ENCODE data around the gene FCRL2. TPM values are rescaled to one million over a fixed set of nuclear protein-coding genes. Genes with fewer than 3 reads are reported as not detected.

The FCRL2 gene, protein sequence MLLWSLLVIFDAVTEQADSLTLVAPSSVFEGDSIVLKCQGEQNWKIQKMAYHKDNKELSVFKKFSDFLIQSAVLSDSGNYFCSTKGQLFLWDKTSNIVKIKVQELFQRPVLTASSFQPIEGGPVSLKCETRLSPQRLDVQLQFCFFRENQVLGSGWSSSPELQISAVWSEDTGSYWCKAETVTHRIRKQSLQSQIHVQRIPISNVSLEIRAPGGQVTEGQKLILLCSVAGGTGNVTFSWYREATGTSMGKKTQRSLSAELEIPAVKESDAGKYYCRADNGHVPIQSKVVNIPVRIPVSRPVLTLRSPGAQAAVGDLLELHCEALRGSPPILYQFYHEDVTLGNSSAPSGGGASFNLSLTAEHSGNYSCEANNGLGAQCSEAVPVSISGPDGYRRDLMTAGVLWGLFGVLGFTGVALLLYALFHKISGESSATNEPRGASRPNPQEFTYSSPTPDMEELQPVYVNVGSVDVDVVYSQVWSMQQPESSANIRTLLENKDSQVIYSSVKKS
- total RNA-seq = not detected

DNA sequence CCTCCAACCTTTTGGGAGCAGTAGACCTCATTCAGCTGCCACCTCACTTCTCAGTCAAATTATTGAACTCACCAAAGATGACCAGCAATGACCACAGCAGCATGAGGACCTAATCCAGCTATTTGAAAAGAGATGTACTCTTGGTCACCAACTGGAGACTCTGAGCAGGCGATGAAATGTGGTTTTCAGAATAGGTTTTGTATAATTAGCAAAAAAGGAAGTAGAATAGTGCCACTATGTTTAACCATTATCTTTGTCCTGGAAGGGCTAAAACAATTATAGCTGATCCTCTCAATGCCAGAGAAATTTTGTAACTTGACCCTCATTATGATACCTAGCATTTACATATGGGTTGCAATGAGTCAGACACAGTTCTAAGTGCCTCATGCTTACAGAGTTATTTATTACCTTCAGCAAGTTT, at the start of gene FCRL2:
TSS of gene FCRL2 (minus strand) at position 162 of the 421 bp plus-strand sequence. CDS start at position 103, 59 bp downstream.

DNA sequence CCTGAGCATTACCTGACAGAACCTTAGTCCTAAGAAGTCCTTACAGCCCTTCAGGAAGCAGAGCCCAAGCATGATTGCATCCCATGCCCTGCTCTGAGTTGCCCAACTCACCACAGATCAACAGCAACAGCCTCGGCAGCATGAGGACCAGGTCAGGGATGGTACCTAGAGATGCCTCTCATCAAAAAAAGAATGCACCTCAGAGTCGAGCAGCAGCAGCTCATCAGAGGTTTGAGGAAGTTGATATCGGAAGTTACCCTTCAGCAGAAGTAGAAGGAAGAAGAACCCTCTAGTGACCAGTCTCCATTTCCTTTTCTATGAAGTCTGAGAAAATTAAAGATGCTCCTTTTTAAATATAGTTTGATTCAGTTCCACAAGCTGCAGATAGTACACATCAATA, 43.0 kb upstream of the FCRL2 start, which contains the start of gene FCRL1:
TSS of gene FCRL1 (minus strand) at position 225 of the 400 bp plus-strand sequence. CDS start at position 142, 83 bp downstream.

DNA sequence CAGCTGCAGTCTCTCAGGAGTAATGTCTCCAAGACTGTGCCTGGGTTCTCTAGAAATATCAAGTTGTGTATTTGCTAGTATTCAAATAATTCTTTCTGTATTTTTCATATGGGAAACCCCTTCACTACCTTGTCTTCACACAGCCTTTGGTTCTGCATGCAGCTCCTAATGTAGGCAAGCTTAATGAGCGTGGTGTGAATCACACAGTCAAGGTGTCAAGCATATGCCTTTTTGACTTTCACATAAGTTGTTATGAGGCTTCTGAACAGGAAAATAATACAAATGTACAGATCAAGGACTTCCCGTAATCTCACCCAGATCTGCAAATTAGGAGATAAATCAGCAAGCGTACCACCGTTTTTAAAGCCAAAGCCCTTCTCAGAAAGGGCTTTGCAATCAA, 76.2 kb downstream of the FCRL2 start, which contains the start of gene FCRL3:
TSS of gene FCRL3 (minus strand) at position 38 of the 400 bp plus-strand sequence. CDS start 280 bp downstream, outside the sequence.

Other genes with a start within 250 kb of the FCRL2 start
- gene FCRL5, start 224.6 kb downstream of the FCRL2 start, total RNA-seq = not detected
- not detected for gene FCRL4, start 179.0 kb downstream of the FCRL2 start, total RNA-seq
- not detected for gene FCRL3, start 76.4 kb downstream of the FCRL2 start, total RNA-seq
- gene FCRL1, start 43.0 kb upstream of the FCRL2 start, total RNA-seq = not detected
- gene CD5L, start 64.7 kb upstream of the FCRL2 start, total RNA-seq = not detected
- gene KIRREL1, start 216.5 kb upstream of the FCRL2 start, total RNA-seq = 28.8 TPM

All from parietal lobe (tissue), 1 donor.